Loucy (cell line): ENCODE data around the gene SCARB1.

Experiments
- H2AFZ ChIP-seq: fragments of 200-600 bp; sonication (generic); 2 replicates; pipeline ENCODE4 v1.6.0; 2016; ENCODE audit warnings: antibody characterized with exemption, mild to moderate bottlenecking, low read length, moderate library complexity
- H3F3A ChIP-seq: fragments of 200-600 bp; 2 replicates; pipeline ENCODE4 v1.6.0; 2016; ENCODE audit warnings: antibody characterized with exemption, low read depth, mild to moderate bottlenecking
- H3K27me3 ChIP-seq: fragments of 200-600 bp; sonication (generic); 2 replicates; pipeline ENCODE4 v1.6.1; 2014; ENCODE audit warnings: low read length, mild to moderate bottlenecking; ENCODE audit not compliant: insufficient read depth, poor library complexity, severe bottlenecking
- H3K36me3 ChIP-seq: fragments of 200-600 bp; sonication (generic); 2 replicates; pipeline ENCODE4 v1.6.1; 2016; ENCODE audit warnings: low read length; ENCODE audit not compliant: insufficient read depth
- H3K4me1 ChIP-seq: fragments of 200-600 bp; sonication (generic); 2 replicates; pipeline ENCODE4 v1.5.1; 2014; ENCODE audit warnings: low read length, mild to moderate bottlenecking; ENCODE audit not compliant: insufficient read depth, poor library complexity, severe bottlenecking
- H3K4me2 ChIP-seq: fragments of 200-600 bp; sonication (generic); 2 replicates; pipeline ENCODE4 v1.6.0; 2014; ENCODE audit warnings: antibody characterized with exemption, low read length, low read depth, mild to moderate bottlenecking; ENCODE audit not compliant: poor library complexity, severe bottlenecking
- H3K4me3 ChIP-seq: fragments of 200-600 bp; sonication (generic); 2 replicates; pipeline ENCODE4 v1.5.1; 2014; ENCODE audit warnings: low read length, mild to moderate bottlenecking, mixed read lengths; ENCODE audit not compliant: poor library complexity, severe bottlenecking
- H3K79me2 ChIP-seq: fragments of 200-600 bp; sonication (generic); 2 replicates; pipeline ENCODE4 v1.6.1; 2014; ENCODE audit warnings: low read length; ENCODE audit not compliant: insufficient read depth
- H3K9ac ChIP-seq: fragments of 200-600 bp; sonication (generic); 2 replicates; pipeline ENCODE4 v1.6.0; 2014; ENCODE audit warnings: mild to moderate bottlenecking, low read depth, low read length, moderate library complexity; ENCODE audit not compliant: poor library complexity, severe bottlenecking
- H3K9me2 ChIP-seq: fragments of 200-600 bp; sonication (generic); replicated peaks from 2 replicates; pipeline ENCODE4 v1.6.1; 2016; ENCODE audit warnings: low read depth, low read length, mixed read lengths
- H3K9me3 ChIP-seq: fragments of 200-600 bp; sonication (generic); 2 replicates; pipeline ENCODE4 v1.6.1; 2014; ENCODE audit warnings: mild to moderate bottlenecking, antibody characterized with exemption, low read length, low read depth; ENCODE audit not compliant: insufficient read depth
- H4K20me1 ChIP-seq: fragments of 200-600 bp; sonication (generic); 2 replicates; pipeline ENCODE4 v1.6.0; 2014; ENCODE audit warnings: antibody characterized with exemption, low read length, mild to moderate bottlenecking; ENCODE audit not compliant: insufficient read depth, poor library complexity, severe bottlenecking
- EZH2phosphoT487 ChIP-seq: fragments of 200-600 bp; IDR thresholded peaks from 2 replicates; pipeline ENCODE4 v1.6.1; 2018; ENCODE audit warnings: antibody characterized with exemption, mild to moderate bottlenecking, moderate library complexity, borderline replicate concordance
- TF ChIP-seq, protein P1 (sequence below): fragments of 200-600 bp; sonication (generic); conservative IDR thresholded peaks from 2 replicates; pipeline ENCODE4 v1.5.1; 2014; ENCODE audit warnings: mild to moderate bottlenecking, antibody characterized with exemption, low read length

Gene SCARB1

DNA sequence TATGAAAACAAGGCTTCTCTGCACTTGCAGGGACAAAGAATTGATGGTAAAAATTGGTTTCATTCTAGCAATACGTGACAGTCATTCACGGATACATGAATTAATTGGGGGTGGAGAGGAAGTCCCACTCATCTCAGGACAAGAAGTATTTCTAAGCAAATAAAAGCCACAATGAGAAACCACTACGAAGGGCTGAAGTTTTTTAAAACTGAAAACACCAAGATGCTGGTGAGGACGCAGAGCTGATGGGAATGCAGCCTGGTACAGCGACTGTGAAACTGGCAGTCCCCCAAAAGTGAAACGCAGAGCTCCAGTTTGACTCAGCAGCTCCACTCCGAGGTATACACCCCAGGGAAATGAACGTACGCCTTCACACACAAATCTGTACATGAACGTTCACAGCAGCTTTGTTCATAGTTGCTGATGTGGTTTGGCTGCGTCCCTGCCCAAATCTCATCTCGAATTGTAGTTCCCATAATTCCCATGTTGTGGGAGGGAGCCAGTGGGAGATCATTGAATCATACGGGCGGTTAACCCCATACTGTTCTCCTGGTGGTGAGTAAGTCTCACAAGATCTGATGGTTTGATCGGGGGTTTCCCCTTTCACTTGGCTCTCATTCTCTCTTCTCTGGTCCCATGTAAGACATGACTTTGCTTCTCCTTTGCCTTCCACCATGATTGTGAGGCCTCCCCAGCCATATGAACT lies 89.0 kb downstream of the SCARB1 start:
- Histone ChIP-seq H3K4me2 (no peak overlapping the region), H3K9me2 (no peaks in the 10 kb centered on the region), H3K4me3 (no peak overlapping the region), H3F3A (no peaks in the 10 kb centered on the region), H3K79me2 (no peaks in the 10 kb centered on the region), H3K9ac (no peak overlapping the region), H4K20me1 (no peaks in the 10 kb centered on the region), H3K4me1 (no peaks in the 10 kb centered on the region), H3K36me3 (no peaks in the 10 kb centered on the region), H3K9me3 (no peaks in the 10 kb centered on the region), H2AFZ (no peak overlapping the region), H3K27me3 (no peaks in the 10 kb centered on the region)
- no peak for TF ChIP-seq EZH2phosphoT487
- TF ChIP-seq, protein P1, sequence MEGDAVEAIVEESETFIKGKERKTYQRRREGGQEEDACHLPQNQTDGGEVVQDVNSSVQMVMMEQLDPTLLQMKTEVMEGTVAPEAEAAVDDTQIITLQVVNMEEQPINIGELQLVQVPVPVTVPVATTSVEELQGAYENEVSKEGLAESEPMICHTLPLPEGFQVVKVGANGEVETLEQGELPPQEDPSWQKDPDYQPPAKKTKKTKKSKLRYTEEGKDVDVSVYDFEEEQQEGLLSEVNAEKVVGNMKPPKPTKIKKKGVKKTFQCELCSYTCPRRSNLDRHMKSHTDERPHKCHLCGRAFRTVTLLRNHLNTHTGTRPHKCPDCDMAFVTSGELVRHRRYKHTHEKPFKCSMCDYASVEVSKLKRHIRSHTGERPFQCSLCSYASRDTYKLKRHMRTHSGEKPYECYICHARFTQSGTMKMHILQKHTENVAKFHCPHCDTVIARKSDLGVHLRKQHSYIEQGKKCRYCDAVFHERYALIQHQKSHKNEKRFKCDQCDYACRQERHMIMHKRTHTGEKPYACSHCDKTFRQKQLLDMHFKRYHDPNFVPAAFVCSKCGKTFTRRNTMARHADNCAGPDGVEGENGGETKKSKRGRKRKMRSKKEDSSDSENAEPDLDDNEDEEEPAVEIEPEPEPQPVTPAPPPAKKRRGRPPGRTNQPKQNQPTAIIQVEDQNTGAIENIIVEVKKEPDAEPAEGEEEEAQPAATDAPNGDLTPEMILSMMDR, result no peak

DNA sequence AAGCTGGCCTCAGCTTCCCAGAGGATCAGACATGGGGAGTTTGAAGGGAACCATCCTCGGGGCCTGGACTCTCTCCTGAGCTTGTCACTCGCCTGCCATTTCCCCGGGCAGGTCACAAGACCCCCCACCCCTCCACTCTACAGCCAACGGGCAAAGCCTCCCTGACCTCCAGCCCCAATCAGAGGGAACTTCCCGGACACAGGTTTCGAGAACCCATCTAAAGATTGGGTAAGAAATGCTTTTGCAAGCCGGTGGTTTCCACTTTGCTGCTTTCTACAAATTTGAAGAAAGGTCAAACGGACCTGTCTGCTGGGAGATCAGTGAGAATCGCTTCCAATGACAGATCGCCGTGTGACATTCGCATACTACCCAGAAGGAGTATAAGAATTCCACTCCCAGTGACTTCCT lies 89.6 kb downstream of the SCARB1 start:
- Histone ChIP-seq H3K9ac (no peak overlapping the region), H3K79me2 (no peaks in the 10 kb centered on the region), H4K20me1 (no peaks in the 10 kb centered on the region), H3K4me1 (no peaks in the 10 kb centered on the region), H3K9me2 (no peaks in the 10 kb centered on the region), H3K36me3 (no peaks in the 10 kb centered on the region), H3K27me3 (no peaks in the 10 kb centered on the region), H3F3A (no peaks in the 10 kb centered on the region), H2AFZ (no peak overlapping the region), H3K4me3 (no peak overlapping the region), H3K9me3 (no peaks in the 10 kb centered on the region), H3K4me2 (no peak overlapping the region)
- no peak for TF ChIP-seq EZH2phosphoT487
- TF ChIP-seq, protein P1, result no peak

DNA sequence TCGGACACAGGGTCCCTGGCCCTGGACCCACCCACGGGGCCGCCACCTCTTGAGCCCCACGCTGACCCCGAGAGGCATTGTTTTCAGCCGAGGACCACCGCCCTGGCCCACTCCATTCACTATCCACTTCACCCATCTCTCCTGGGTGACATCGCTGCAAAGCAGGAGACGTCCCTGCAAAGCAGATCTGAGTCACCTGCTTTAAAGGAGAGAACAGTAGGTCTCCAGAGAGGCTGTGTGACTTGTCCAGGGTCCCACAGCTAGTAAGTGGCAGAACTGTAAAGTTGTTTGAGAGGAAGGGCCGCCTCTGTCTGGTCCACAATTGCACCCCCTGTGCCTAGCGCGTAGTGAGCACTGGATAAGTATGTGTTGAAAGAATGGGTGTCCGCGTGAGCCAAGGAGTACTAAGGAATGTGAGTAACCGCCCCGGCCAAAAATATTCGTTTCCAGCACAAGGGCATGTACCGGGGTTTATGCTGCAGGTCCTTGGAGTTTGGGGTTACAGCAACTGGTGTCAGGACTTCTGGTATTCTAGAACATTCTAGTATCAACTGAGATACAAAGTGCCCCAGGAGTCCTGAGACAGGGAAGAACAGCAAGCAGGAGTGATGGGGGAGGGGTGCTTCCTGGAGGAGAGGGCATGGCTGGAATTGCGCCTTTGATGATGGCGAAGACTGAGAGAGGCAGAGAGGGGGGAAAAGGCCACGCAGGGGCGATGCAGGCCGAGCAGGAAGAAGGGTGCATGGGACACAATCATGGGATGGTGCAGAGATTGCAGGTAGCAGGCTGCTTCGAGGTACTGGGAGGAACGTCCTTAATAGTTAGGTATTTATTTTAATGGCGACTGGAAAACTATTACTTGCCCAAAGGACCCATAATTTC lies 91.1 kb downstream of the SCARB1 start:
- no peaks in the 10 kb centered on the region for H3F3A ChIP-seq
- no peaks in the 10 kb centered on the region for H3K79me2 ChIP-seq
- TF ChIP-seq EZH2phosphoT487, result no peak
- TF ChIP-seq, protein P1, result no peak
- no peak overlapping the region for H3K9ac ChIP-seq
- H4K20me1 ChIP-seq, result no peaks in the 10 kb centered on the region
- no peaks in the 10 kb centered on the region for H3K27me3 ChIP-seq
- no peaks in the 10 kb centered on the region for H3K36me3 ChIP-seq
- no peaks in the 10 kb centered on the region for H3K9me2 ChIP-seq
- peak overlapping the region; percentile 13 for H3K4me2 ChIP-seq
- no peak overlapping the region for H3K4me3 ChIP-seq
- H3K9me3 ChIP-seq, result no peaks in the 10 kb centered on the region
- H2AFZ ChIP-seq, result no peak overlapping the region
- no peaks in the 10 kb centered on the region for H3K4me1 ChIP-seq
